NK-92 treated with Interleukin-12 subunit alpha and Interleukin-12 subunit beta, amount 100 ng/mL, for 24 hours (cell line): ENCODE results near the gene RPLP2.

Experiments used
- DNase-seq: peaks from one replicate; lab custom pipeline; 2025; lab: John Stamatoyannopoulos, UW

Gene RPLP2

GRCh38 chr11:773830-774229 lies 35.9 kb upstream of the RPLP2 start:
- DNase-seq: no peak

- DNase-seq: no peak
Measured at GRCh38 chr11:774873-775592, 34.7 kb upstream of the RPLP2 start.

GRCh38 chr11:776263-776560 lies 33.6 kb upstream of the RPLP2 start:
- no peak for DNase-seq

- DNase-seq: peak; percentile 66
Measured at GRCh38 chr11:776561-777287, 33.0 kb upstream of the RPLP2 start.

GRCh38 chr11:777288-778255 lies 32.2 kb upstream of the RPLP2 start, which contains the start of gene GATD1:
Gene GATD1, minus strand, starts transcription at chr11:777487. Its CDS starts 25 bp downstream, at chr11:777462.
- peak; percentile 89 for DNase-seq

GRCh38 chr11:778976-779954 lies 30.5 kb upstream of the RPLP2 start:
- no peak for DNase-seq

GRCh38 chr11:779955-780532 lies 29.7 kb upstream of the RPLP2 start:
- no peak for DNase-seq

GRCh38 chr11:782264-783174 lies 27.2 kb upstream of the RPLP2 start:
- DNase-seq: no peak

- no peak for DNase-seq
Measured at GRCh38 chr11:783581-784015, 26.2 kb upstream of the RPLP2 start.

- DNase-seq: no peak
Measured at GRCh38 chr11:786235-787083, 23.3 kb upstream of the RPLP2 start.

- DNase-seq: no peak
Measured at GRCh38 chr11:787084-787675, 22.6 kb upstream of the RPLP2 start.

GRCh38 chr11:788009-788640 lies 21.6 kb upstream of the RPLP2 start:
- no peak for DNase-seq

- no peak for DNase-seq
Measured at GRCh38 chr11:788953-789940, 20.5 kb upstream of the RPLP2 start.

GRCh38 chr11:789943-790342 lies 19.8 kb upstream of the RPLP2 start, which contains the start of gene CEND1:
Gene CEND1, minus strand, starts transcription at chr11:790090. Its CDS starts 1,514 bp downstream, at chr11:788576.
- no peak for DNase-seq

- no peak for DNase-seq
Measured at GRCh38 chr11:790721-791564, 18.8 kb upstream of the RPLP2 start.
